HL-60 (cell line): Measurements from ENCODE around the gene FUT8.

Source experiments
- DNase-seq, 2 experiments: peaks; one replicate each; pipeline ENCODE4 v3.0.0-alpha.2; 2010 to 2020; ENCODE audit warnings: low read depth in 1 of 2, low spot score in 1 of 2
- H3K27ac ChIP-seq: fragments of 250-450 bp; sonication (Bioruptor Pico); replicated peaks from 2 replicates; pipeline ENCODE4 v1.5.1; 2020; ENCODE audit warnings: mild to moderate bottlenecking, moderate library complexity
- H3K27me3 ChIP-seq: fragments of 250-450 bp; sonication (Bioruptor Pico); 2 replicates; pipeline ENCODE4 v1.5.1; 2021; ENCODE audit warnings: mild to moderate bottlenecking, moderate library complexity; ENCODE audit not compliant: insufficient read depth, poor library complexity, severe bottlenecking
- H3K4me3 ChIP-seq: replicated peaks from 2 replicates; pipeline ENCODE4 v1.5.1; 2011; ENCODE audit warnings: mild to moderate bottlenecking, control low read depth, low read length; ENCODE audit not compliant: insufficient read depth
- GABPA ChIP-seq: IDR thresholded peaks from 2 replicates; pipeline ENCODE4 v1.6.1; 2012; ENCODE audit warnings: low read depth
- POLR2AphosphoS5 ChIP-seq: IDR thresholded peaks from 2 replicates; pipeline ENCODE4 v1.6.1; 2012; ENCODE audit warnings: low read depth
- SPI1 ChIP-seq: IDR thresholded peaks from 2 replicates; pipeline ENCODE4 v1.6.1; 2012; ENCODE audit warnings: low read depth, mild to moderate bottlenecking, borderline replicate concordance
- microRNA-seq: library from miRNA; unstranded; fragments of <30 nt; microRNA quantifications from one replicate; pipeline ENCODE4, GENCODE V29; 2018
- TF ChIP-seq, protein P1 (sequence below): IDR thresholded peaks from one replicate; pipeline ENCODE4 v1.5.1; 2011; ENCODE audit warnings: low read length, control low read depth, inconsistent platforms; ENCODE audit not compliant: insufficient read depth
- TF ChIP-seq, protein P2 (sequence below): IDR thresholded peaks from 2 replicates; pipeline ENCODE4 v1.6.1; 2012; ENCODE audit warnings: low read depth; ENCODE audit not compliant: insufficient replicate concordance

Gene FUT8

DNA sequence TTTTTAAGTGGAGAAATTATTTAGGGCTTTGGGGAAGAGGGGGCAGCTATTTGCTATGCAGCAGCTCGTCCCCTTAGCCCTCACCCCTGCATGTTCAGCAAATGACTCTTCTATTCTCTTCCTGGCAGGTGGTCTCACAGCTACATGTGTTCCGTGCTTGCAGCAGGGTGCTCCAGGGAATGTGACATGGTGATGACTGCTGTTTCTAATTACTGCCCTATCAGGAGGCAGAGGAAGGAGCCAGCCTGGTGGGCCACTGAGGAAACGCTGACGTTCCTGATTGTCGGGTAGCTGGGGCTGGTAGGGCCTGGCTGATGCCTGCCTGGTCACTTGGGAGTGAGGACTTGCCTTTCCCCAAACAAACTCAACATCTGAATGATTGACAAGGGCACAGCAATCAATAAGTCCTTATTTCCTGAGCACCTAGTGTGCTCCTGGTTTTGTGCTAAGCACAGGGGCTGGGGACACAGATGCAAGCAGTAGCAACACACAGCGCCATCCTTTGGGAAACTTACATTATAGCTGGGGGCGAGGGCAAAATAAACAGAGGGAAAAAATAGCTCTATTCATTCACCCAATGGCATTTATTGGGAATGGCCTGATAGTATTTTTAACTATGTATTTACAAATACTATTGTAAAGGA lies 377.8 kb downstream of the FUT8 start:
- TF ChIP-seq SPI1 = no peak
- TF ChIP-seq, protein P1, sequence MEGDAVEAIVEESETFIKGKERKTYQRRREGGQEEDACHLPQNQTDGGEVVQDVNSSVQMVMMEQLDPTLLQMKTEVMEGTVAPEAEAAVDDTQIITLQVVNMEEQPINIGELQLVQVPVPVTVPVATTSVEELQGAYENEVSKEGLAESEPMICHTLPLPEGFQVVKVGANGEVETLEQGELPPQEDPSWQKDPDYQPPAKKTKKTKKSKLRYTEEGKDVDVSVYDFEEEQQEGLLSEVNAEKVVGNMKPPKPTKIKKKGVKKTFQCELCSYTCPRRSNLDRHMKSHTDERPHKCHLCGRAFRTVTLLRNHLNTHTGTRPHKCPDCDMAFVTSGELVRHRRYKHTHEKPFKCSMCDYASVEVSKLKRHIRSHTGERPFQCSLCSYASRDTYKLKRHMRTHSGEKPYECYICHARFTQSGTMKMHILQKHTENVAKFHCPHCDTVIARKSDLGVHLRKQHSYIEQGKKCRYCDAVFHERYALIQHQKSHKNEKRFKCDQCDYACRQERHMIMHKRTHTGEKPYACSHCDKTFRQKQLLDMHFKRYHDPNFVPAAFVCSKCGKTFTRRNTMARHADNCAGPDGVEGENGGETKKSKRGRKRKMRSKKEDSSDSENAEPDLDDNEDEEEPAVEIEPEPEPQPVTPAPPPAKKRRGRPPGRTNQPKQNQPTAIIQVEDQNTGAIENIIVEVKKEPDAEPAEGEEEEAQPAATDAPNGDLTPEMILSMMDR = no peak
- DNase-seq = no peak
- no peak overlapping the region for H3K27ac ChIP-seq
- H3K27me3 ChIP-seq = no peaks in the 10 kb centered on the region
- H3K4me3 ChIP-seq = no peak overlapping the region

DNA sequence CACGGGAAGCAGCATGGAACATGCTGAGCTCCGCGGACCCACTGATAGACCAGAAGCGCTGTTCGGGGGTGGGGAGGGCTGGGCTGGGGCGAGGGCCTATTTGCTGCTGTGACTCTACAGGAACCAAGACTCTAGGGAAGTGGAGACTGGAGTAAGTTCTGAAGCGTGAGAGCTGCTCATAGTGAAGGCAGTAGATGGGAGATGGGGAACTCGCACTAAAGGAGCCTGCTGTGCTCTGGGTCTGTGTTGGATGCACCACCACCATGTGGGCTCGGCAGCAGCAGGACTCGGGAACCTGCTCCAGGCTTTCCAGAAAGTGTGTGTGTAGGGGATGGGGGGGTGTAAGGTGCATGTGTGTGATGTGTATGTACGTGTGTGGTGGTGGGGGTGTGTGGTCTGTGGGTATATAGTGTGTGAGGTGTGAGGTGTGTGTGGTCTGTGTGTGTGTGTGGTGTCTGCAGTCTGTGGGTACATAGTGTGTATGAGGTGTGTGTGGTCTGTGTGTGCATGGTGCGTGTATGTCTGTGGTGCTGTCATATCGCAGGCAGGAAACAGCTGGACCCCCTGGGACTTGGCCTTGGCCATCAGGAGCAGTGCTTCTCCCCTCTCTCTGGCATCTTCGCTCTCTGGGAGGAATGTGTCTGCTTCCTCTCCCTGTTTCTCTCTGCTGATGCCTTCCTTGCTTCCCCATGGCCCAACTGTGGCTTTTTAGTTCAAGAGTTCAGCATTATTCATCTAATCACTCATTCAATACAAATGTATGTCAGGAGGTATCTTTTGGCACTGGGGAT lies 378.9 kb downstream of the FUT8 start:
- DNase-seq = no peak

DNA sequence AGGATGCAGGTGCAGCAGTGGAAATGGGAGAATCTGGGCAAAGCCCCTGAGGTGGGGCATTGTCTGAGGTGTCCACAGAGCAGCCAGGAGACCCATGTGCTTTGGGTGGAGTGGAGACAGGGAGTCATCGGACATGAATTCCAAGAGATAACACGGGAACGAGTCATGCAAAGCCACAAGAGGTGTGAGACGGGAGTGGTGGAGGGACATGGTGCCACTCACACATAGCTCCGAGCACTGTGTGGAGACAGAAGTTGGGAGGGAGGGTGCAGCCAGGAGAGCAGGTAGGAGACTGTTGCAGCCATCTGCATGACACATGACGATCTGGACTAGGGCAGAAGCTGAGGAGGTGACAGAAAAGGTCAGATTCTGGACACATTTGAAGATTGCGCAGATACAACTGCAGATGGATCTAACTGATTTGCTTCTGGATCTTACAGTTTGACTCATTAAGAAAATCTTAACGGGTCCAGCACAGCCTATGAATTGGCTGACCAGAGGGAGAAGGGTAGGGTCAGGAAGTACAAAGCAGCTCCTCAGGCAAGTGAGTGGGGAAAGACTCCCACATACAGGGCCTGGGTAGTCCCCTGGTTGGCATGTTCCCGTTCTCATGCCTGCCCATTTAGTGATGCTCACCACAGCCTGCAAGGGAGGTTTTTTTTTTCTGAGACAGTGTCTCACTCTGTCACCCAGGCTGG lies 379.8 kb downstream of the FUT8 start:
- Histone ChIP-seq H3K27ac (no peak overlapping the region), H3K4me3 (no peak overlapping the region), H3K27me3 (no peaks in the 10 kb centered on the region)
- TF ChIP-seq POLR2AphosphoS5 (no peak), SPI1 (no peak), GABPA (no peak)
- TF ChIP-seq, protein P1 = no peak
- TF ChIP-seq, protein P2, sequence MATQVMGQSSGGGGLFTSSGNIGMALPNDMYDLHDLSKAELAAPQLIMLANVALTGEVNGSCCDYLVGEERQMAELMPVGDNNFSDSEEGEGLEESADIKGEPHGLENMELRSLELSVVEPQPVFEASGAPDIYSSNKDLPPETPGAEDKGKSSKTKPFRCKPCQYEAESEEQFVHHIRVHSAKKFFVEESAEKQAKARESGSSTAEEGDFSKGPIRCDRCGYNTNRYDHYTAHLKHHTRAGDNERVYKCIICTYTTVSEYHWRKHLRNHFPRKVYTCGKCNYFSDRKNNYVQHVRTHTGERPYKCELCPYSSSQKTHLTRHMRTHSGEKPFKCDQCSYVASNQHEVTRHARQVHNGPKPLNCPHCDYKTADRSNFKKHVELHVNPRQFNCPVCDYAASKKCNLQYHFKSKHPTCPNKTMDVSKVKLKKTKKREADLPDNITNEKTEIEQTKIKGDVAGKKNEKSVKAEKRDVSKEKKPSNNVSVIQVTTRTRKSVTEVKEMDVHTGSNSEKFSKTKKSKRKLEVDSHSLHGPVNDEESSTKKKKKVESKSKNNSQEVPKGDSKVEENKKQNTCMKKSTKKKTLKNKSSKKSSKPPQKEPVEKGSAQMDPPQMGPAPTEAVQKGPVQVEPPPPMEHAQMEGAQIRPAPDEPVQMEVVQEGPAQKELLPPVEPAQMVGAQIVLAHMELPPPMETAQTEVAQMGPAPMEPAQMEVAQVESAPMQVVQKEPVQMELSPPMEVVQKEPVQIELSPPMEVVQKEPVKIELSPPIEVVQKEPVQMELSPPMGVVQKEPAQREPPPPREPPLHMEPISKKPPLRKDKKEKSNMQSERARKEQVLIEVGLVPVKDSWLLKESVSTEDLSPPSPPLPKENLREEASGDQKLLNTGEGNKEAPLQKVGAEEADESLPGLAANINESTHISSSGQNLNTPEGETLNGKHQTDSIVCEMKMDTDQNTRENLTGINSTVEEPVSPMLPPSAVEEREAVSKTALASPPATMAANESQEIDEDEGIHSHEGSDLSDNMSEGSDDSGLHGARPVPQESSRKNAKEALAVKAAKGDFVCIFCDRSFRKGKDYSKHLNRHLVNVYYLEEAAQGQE = no peak
- no peak for DNase-seq

More for the DNA sequence above, 378.9 kb downstream of the FUT8 start:
- no peak overlapping the region for H3K4me3 ChIP-seq
- H3K27ac ChIP-seq = no peak overlapping the region
- TF ChIP-seq, protein P1 = no peak
- TF ChIP-seq, protein P2 = no peak
- TF ChIP-seq SPI1 (no peak), GABPA (no peak), POLR2AphosphoS5 (no peak)
- no peaks in the 10 kb centered on the region for H3K27me3 ChIP-seq

Small RNAs within 50 kb of the gene (microRNA-seq; reads per million reads assigned to microRNA genes)
- gene MIR625 = 0.90 reads per million
